Activated CD4-positive, alpha-beta T cell treated with anti-CD3 and anti-CD28 coated beads, Interleukin-2, Interleukin-6, amounts not matched to agents 100 ng/mL and 50 ng/mL, durations not matched to agents 16 hours and 8 hours (primary cell): Measurements from ENCODE around the gene ZIC2.

Source experiments
- DNase-seq: peaks from one replicate; pipeline ENCODE4 v3.0.0-alpha.2; 2020

The ZIC2 gene

GRCh38 chr13:99960663-99961311 lies 20.8 kb upstream of the ZIC2 start:
- no peak for DNase-seq

- DNase-seq: no peak
Observed at GRCh38 chr13:99961636-99962035, 19.9 kb upstream of the ZIC2 start.

- no peak for DNase-seq
Observed at GRCh38 chr13:99962242-99962641, 19.3 kb upstream of the ZIC2 start.

GRCh38 chr13:99963816-99964339 lies 17.7 kb upstream of the ZIC2 start:
- DNase-seq: no peak

- no peak for DNase-seq
Observed at GRCh38 chr13:99965329-99966000, 16.1 kb upstream of the ZIC2 start.

GRCh38 chr13:99966064-99966805 lies 15.3 kb upstream of the ZIC2 start:
- DNase-seq: no peak

GRCh38 chr13:99967498-99967868 lies 14.1 kb upstream of the ZIC2 start:
- DNase-seq: no peak

- no peak for DNase-seq
Observed at GRCh38 chr13:99967869-99968520, 13.6 kb upstream of the ZIC2 start.

- no peak for DNase-seq
Observed at GRCh38 chr13:99968521-99969452, 12.8 kb upstream of the ZIC2 start.

GRCh38 chr13:99969453-99969918 lies 12.1 kb upstream of the ZIC2 start:
- no peak for DNase-seq

GRCh38 chr13:99969919-99970650 lies 11.5 kb upstream of the ZIC2 start:
- DNase-seq: no peak

GRCh38 chr13:99970651-99971575 lies 10.7 kb upstream of the ZIC2 start:
- DNase-seq: no peak

GRCh38 chr13:99971576-99972189 lies 9.9 kb upstream of the ZIC2 start, which contains the start of gene ZIC5:
ZIC5 (minus strand) TSS chr13:99971767; CDS start chr13:99971603, 164 bp downstream.
- DNase-seq: no peak

GRCh38 chr13:99972190-99972731 lies 9.3 kb upstream of the ZIC2 start:
- no peak for DNase-seq

- DNase-seq: no peak
Observed at GRCh38 chr13:99973163-99973807, 8.3 kb upstream of the ZIC2 start.

GRCh38 chr13:99973808-99974185 lies 7.8 kb upstream of the ZIC2 start:
- DNase-seq: no peak

GRCh38 chr13:99974296-99974938 lies 7.2 kb upstream of the ZIC2 start:
- no peak for DNase-seq

GRCh38 chr13:99974939-99975561 lies 6.5 kb upstream of the ZIC2 start:
- DNase-seq: no peak
